Central memory CD8-positive, alpha-beta T cell (primary cell): Measurements from ENCODE around the gene CDH24.

ENCODE experiments used
- ATAC-seq: fragments of 150-1000 bp; cut with Tn5 transposase; replicated peaks from 2 replicates; pipeline ENCODE4 v1.10.0; 2022; ENCODE audit warnings: mild to moderate bottlenecking, moderate FRiP score, moderate number of reproducible peaks; ENCODE audit not compliant: poor library complexity, severe bottlenecking; ENCODE audit errors: extremely low read depth
- DNase-seq, 2 donors: peaks; one replicate each; pipeline ENCODE4 v3.0.0; 2021; ENCODE audit warnings: low spot score in 2 of 2
- H3K27ac Mint-ChIP-seq: one replicate; pipeline ENCODE4 v1.8.0; 2022; ENCODE audit warnings: low read depth, mild to moderate bottlenecking, moderate library complexity, mixed read lengths
- H3K27me3 Mint-ChIP-seq: one replicate; pipeline ENCODE4 v1.8.0; 2022; ENCODE audit warnings: mixed read lengths
- H3K36me3 Mint-ChIP-seq: one replicate; pipeline ENCODE4 v1.8.0; 2022; ENCODE audit warnings: mild to moderate bottlenecking, moderate library complexity, mixed read lengths; ENCODE audit not compliant: insufficient read depth
- H3K4me1 Mint-ChIP-seq: one replicate; pipeline ENCODE4 v1.8.0; 2022; ENCODE audit warnings: mixed read lengths
- H3K4me3 Mint-ChIP-seq: one replicate; pipeline ENCODE4 v1.8.0; 2022; ENCODE audit warnings: mild to moderate bottlenecking, moderate library complexity, mixed read lengths
- H3K9me3 Mint-ChIP-seq: one replicate; pipeline ENCODE4 v1.8.0; 2022; ENCODE audit warnings: mixed read lengths

The CDH24 gene

GRCh38 chr14:23066855-23067744 lies 9.8 kb upstream of the CDH24 start:
- Mint-ChIP-seq H3K9me3 (no peaks in the 10 kb centered on the region), H3K4me1 (peaks cover 45% of the 10 kb centered on the region), H3K27ac (no peak overlapping the region), H3K36me3 (peaks cover 65% of the 10 kb centered on the region), H3K4me3 (no peak overlapping the region), H3K27me3 (no peaks in the 10 kb centered on the region)
- ATAC-seq (no peak), DNase-seq (no peak)

- ATAC-seq (no peak), DNase-seq (no peak)
- no peaks in the 10 kb centered on the region for H3K27me3 Mint-ChIP-seq
- H3K36me3 Mint-ChIP-seq = peaks cover 65% of the 10 kb centered on the region
- H3K9me3 Mint-ChIP-seq = no peaks in the 10 kb centered on the region
- peaks cover 38% of the 10 kb centered on the region for H3K4me1 Mint-ChIP-seq
- no peak overlapping the region for H3K27ac Mint-ChIP-seq
- no peak overlapping the region for H3K4me3 Mint-ChIP-seq
These were observed 9.0 kb upstream of the CDH24 start for GRCh38 chr14:23066368-23066767.

DNA sequence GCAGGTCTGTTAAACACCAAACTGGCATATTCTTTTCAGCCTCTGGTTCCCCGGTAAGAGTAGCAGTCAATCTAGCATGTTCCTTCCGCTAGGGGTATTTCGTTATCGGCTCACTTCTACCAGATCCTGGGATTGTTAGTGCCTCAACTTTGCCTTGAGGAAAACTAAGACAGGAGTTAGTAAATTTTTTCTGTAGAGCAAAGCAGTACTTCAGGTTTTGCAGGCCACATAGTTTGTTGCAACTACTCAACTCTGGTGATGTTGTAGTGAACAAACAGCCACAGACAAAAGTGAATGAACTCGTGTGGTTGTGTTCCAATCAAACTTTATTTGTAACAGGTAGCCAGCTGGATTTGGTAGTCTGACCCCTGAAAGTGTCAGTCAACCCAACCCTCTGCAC lies 6.3 kb upstream of the CDH24 start:
- DNase-seq (no peak), ATAC-seq (no peak)
- H3K27me3 Mint-ChIP-seq = no peaks in the 10 kb centered on the region
- peaks cover 72% of the 10 kb centered on the region for H3K36me3 Mint-ChIP-seq
- H3K4me3 Mint-ChIP-seq = no peak overlapping the region
- no peak overlapping the region for H3K27ac Mint-ChIP-seq
- H3K4me1 Mint-ChIP-seq = peaks cover 17% of the 10 kb centered on the region
- H3K9me3 Mint-ChIP-seq = no peaks in the 10 kb centered on the region

DNA sequence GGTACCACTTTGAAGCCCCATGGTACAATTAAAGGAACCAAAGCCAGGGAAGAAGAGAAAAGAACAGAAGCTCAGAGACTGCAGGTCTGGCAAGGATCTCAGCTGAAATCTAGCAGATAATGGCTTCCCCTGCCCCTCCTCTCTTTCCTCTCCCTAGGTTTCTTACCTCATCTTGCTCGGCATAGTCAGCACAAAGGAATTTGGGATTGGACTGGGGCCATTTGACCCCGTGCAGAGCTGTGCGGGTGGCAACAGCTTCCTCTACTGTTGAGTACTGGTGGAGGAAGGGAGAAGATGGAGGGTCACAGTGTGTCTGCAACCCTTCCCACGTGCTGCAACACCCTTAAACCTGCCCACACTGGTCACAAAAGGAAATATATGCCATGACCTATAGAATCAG lies 4.7 kb upstream of the CDH24 start:
- H3K4me1 Mint-ChIP-seq = peaks cover 20% of the 10 kb centered on the region
- H3K27ac Mint-ChIP-seq = no peak overlapping the region
- no peak overlapping the region for H3K4me3 Mint-ChIP-seq
- H3K27me3 Mint-ChIP-seq = no peaks in the 10 kb centered on the region
- peaks cover 68% of the 10 kb centered on the region for H3K36me3 Mint-ChIP-seq
- no peaks in the 10 kb centered on the region for H3K9me3 Mint-ChIP-seq
- ATAC-seq (no peak), DNase-seq (no peak)

DNA sequence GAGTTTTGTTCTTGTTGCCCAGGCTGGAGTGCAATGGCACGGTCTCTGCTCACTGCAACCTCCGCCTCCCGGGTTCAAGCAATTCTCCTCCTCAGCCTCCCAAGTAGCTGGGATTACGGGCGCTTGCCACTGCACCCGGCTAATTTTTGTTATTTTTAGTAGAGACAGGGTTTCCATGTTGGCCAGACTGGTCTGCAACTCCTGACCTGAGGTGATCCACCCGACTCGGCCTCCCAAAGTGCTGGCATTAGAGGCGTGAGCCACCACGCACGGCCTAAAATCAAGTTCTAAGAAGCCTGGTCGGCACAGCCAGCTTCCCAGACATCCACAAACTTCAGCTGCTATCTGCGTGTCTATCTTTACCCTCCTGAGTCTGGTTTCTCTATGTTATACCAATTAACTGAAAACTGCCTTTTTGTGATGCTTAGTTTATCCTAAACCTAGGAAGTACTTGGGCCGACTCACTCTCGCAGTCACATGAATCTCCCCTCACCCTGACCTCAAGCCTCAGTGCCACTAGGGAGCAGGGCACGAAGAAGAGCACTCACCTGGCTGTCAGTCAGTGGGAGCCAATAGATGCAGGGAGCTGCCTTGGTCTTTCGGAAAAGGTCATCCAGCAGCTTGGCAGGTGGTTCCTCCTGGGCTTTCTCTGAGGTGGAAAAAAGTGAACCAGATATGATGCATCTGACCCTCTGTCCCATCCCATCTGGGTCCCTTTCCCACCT lies 3.4 kb upstream of the CDH24 start:
- no peak overlapping the region for H3K27ac Mint-ChIP-seq
- H3K27me3 Mint-ChIP-seq = no peaks in the 10 kb centered on the region
- peaks cover 28% of the 10 kb centered on the region for H3K4me1 Mint-ChIP-seq
- H3K9me3 Mint-ChIP-seq = no peaks in the 10 kb centered on the region
- DNase-seq = no peak
- ATAC-seq = no peak
- H3K4me3 Mint-ChIP-seq = no peak overlapping the region
- H3K36me3 Mint-ChIP-seq = peaks cover 61% of the 10 kb centered on the region

GRCh38 chr14:23058654-23059504 lies 1.6 kb upstream of the CDH24 start:
- Mint-ChIP-seq H3K27me3 (no peaks in the 10 kb centered on the region), H3K4me3 (peak overlapping the region; percentile 83), H3K4me1 (peaks cover 26% of the 10 kb centered on the region), H3K36me3 (peaks cover 45% of the 10 kb centered on the region), H3K27ac (no peak overlapping the region), H3K9me3 (no peaks in the 10 kb centered on the region)
- ATAC-seq (no peak), DNase-seq (no peak)

- peak; percentile 81 for ATAC-seq
- peak overlapping the region; percentile 83 for H3K4me3 Mint-ChIP-seq
- H3K36me3 Mint-ChIP-seq = peaks cover 40% of the 10 kb centered on the region
- no peaks in the 10 kb centered on the region for H3K9me3 Mint-ChIP-seq
- DNase-seq = peak; percentile 77 to 85
- H3K27me3 Mint-ChIP-seq = no peaks in the 10 kb centered on the region
- H3K27ac Mint-ChIP-seq = peak overlapping the region; percentile 49
- H3K4me1 Mint-ChIP-seq = peaks cover 21% of the 10 kb centered on the region
These were observed 685 bp upstream of the CDH24 start for GRCh38 chr14:23057757-23058653.

- DNase-seq = peak; percentile 44 to 58
- H3K27me3 Mint-ChIP-seq = no peaks in the 10 kb centered on the region
- peaks cover 27% of the 10 kb centered on the region for H3K36me3 Mint-ChIP-seq
- H3K4me3 Mint-ChIP-seq = peak overlapping the region; percentile 83
- no peaks in the 10 kb centered on the region for H3K9me3 Mint-ChIP-seq
- ATAC-seq = peak; percentile 59
- H3K4me1 Mint-ChIP-seq = peaks cover 21% of the 10 kb centered on the region
- peak overlapping the region; percentile 78 for H3K27ac Mint-ChIP-seq
These were observed 970 bp downstream of the CDH24 start for GRCh38 chr14:23056145-23056955.

GRCh38 chr14:23055621-23056144 lies 1.6 kb downstream of the CDH24 start:
- Mint-ChIP-seq H3K9me3 (no peaks in the 10 kb centered on the region), H3K27ac (peak overlapping the region; percentile 78), H3K4me1 (peaks cover 21% of the 10 kb centered on the region), H3K27me3 (no peaks in the 10 kb centered on the region), H3K36me3 (peaks cover 21% of the 10 kb centered on the region), H3K4me3 (peak overlapping the region; percentile 83)
- DNase-seq (no peak), ATAC-seq (no peak)

DNA sequence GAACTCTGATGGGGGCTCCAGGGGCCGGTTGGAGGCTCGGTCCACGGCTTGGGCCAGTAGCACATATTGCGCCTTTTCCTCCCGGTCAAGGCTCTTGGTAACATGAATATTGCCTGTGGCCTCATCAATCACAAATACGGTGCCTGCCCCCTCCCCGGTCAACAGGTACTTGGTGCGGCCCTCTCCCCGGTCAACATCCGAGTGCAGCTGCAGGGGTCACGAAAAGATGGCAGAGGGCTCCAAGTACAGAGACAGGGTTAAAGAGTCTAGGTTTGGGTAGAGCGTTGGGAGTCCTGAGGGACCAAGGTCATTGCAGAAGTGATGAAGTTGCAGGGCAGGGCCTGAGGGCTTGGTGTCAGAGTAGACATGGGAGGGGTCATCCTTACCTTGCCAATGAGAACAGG lies 2.2 kb downstream of the CDH24 start:
- H3K27me3 Mint-ChIP-seq = no peaks in the 10 kb centered on the region
- H3K9me3 Mint-ChIP-seq = no peaks in the 10 kb centered on the region
- DNase-seq (no peak), ATAC-seq (no peak)
- H3K36me3 Mint-ChIP-seq = peaks cover 17% of the 10 kb centered on the region
- H3K4me3 Mint-ChIP-seq = no peak overlapping the region
- H3K27ac Mint-ChIP-seq = no peak overlapping the region
- H3K4me1 Mint-ChIP-seq = peaks cover 21% of the 10 kb centered on the region
